ENCODE results near the gene NOS2. TPM values are rescaled to one million over a fixed set of nuclear protein-coding genes. Genes with fewer than 3 reads are reported as not detected.
"Not testable (repeated sequence)": the region's sequence is repeated elsewhere in the genome, so short reads cannot be mapped to it uniquely, and the experiment has no call there.

Gene NOS2
- total and polyA plus RNA-seq, 8 donors, result 0.03 to 0.43 (median 0.08) TPM; not detected in 1

GRCh38 chr17:27768858-27769410, 31.4 kb downstream of the NOS2 start:
- DNase-seq (no peak), ATAC-seq (no peak), FAIRE-seq (no peak)
- Histone ChIP-seq H3K27ac (no peak overlapping the region), H3K36me3 (no peaks in the 10 kb centered on the region), H3K4me3 (no peak overlapping the region), H3K9me3 (no peaks in the 10 kb centered on the region), H3K4me1 (no peaks in the 10 kb centered on the region), H3K27me3 (no peaks in the 10 kb centered on the region)
- WGBS, 2 donors, result 74 to 82% methylated on average over 11 of the region's 11 CpGs
- intact Hi-C loops (cut with DNase I), result no loop called here
- no peak for TF ChIP-seq CTCF (IDR thresholded peaks at IDR 0.05)

GRCh38 chr17:27766438-27766837, 33.9 kb downstream of the NOS2 start:
- DNase-seq (no peak), FAIRE-seq (no peak), ATAC-seq (no peak)
- Histone ChIP-seq H3K27me3 (no peaks in the 10 kb centered on the region), H3K36me3 (no peaks in the 10 kb centered on the region), H3K9me3 (no peaks in the 10 kb centered on the region), H3K4me3 (no peak overlapping the region), H3K4me1 (no peaks in the 10 kb centered on the region), H3K27ac (no peak overlapping the region)
- WGBS, 2 donors, result 84 to 88% methylated on average over 12 of the region's 12 CpGs
- intact Hi-C loops (cut with DNase I), result no loop called here
- TF ChIP-seq CTCF (IDR thresholded peaks at IDR 0.05), result no peak

- intact Hi-C loops (cut with DNase I), result no loop called here
- no peak for TF ChIP-seq CTCF (IDR thresholded peaks at IDR 0.05)
- H3K9me3 ChIP-seq, result no peaks in the 10 kb centered on the region
- no peak for DNase-seq
- no peak for ATAC-seq
- no peak for FAIRE-seq
- H3K27me3 ChIP-seq, result no peaks in the 10 kb centered on the region
- WGBS, 2 donors, result 88 to 92% methylated on average over 9 of the region's 9 CpGs
- no peaks in the 10 kb centered on the region for H3K36me3 ChIP-seq
- no peaks in the 10 kb centered on the region for H3K4me1 ChIP-seq
- H3K4me3 ChIP-seq, result no peak overlapping the region
- H3K27ac ChIP-seq, result no peak overlapping the region
Measured at GRCh38 chr17:27765353-27765752, 35.0 kb downstream of the NOS2 start.

- 55 to 58% methylated on average over 4 of the region's 4 CpGs for WGBS, 2 donors
- no peak overlapping the region for H3K27ac ChIP-seq
- no peaks in the 10 kb centered on the region for H3K4me1 ChIP-seq
- no peak for DNase-seq
- TF ChIP-seq CTCF (IDR thresholded peaks at IDR 0.05), result no peak
- ATAC-seq, result peak in 1 of 4 donors; percentile 35
- H3K27me3 ChIP-seq, result no peaks in the 10 kb centered on the region
- no peaks in the 10 kb centered on the region for H3K9me3 ChIP-seq
- intact Hi-C loops (cut with DNase I), result loop anchor here in 1 of 3 donors (5.0 kb wide), 1 partner anchor 113 kb away; no protein-coding TSS in a partner anchor
- H3K4me3 ChIP-seq, result no peak overlapping the region
- FAIRE-seq, result no peak
- H3K36me3 ChIP-seq, result no peaks in the 10 kb centered on the region
Measured at GRCh38 chr17:27764589-27764988, 35.7 kb downstream of the NOS2 start.

- ATAC-seq (no peak), DNase-seq (no peak), FAIRE-seq (no peak)
- no peak overlapping the region for H3K4me3 ChIP-seq
- no peaks in the 10 kb centered on the region for H3K4me1 ChIP-seq
- no peaks in the 10 kb centered on the region for H3K27me3 ChIP-seq
- WGBS, 2 donors, result 76% methylated on average over 12 of the region's 12 CpGs
- no peak for TF ChIP-seq CTCF (IDR thresholded peaks at IDR 0.05)
- H3K9me3 ChIP-seq, result no peaks in the 10 kb centered on the region
- intact Hi-C loops (cut with DNase I), result loop anchor here in 1 of 3 donors (5.0 kb wide), 1 partner anchor 115 kb away; no protein-coding TSS in a partner anchor
- no peaks in the 10 kb centered on the region for H3K36me3 ChIP-seq
- no peak overlapping the region for H3K27ac ChIP-seq
Measured at GRCh38 chr17:27762527-27763305, 37.6 kb downstream of the NOS2 start.

- ATAC-seq, H3K9me3 ChIP-seq, H3K27ac ChIP-seq, H3K27me3 ChIP-seq, H3K4me1 ChIP-seq, H3K4me3 ChIP-seq, FAIRE-seq, DNase-seq, H3K36me3 ChIP-seq: not testable (repeated sequence)
- intact Hi-C loops (cut with DNase I), result loop anchor here in 1 of 3 donors (5.0 kb wide), 1 partner anchor 116 kb away; no protein-coding TSS in a partner anchor
- WGBS, 2 donors, result 78 to 88% methylated on average over 9 to 14 of the region's 15 CpGs
Measured at GRCh38 chr17:27760931-27761330, 39.4 kb downstream of the NOS2 start.
